Loucy (cell line): ENCODE results near the gene RXRA.

ENCODE experiments used
- H2AFZ ChIP-seq: fragments of 200-600 bp; sonication (generic); 2 replicates; pipeline ENCODE4 v1.6.0; 2016; ENCODE audit warnings: antibody characterized with exemption, mild to moderate bottlenecking, low read length, moderate library complexity
- H3F3A ChIP-seq: fragments of 200-600 bp; 2 replicates; pipeline ENCODE4 v1.6.0; 2016; ENCODE audit warnings: antibody characterized with exemption, low read depth, mild to moderate bottlenecking
- H3K27me3 ChIP-seq: fragments of 200-600 bp; sonication (generic); 2 replicates; pipeline ENCODE4 v1.6.1; 2014; ENCODE audit warnings: low read length, mild to moderate bottlenecking; ENCODE audit not compliant: insufficient read depth, poor library complexity, severe bottlenecking
- H3K36me3 ChIP-seq: fragments of 200-600 bp; sonication (generic); 2 replicates; pipeline ENCODE4 v1.6.1; 2016; ENCODE audit warnings: low read length; ENCODE audit not compliant: insufficient read depth
- H3K4me1 ChIP-seq: fragments of 200-600 bp; sonication (generic); 2 replicates; pipeline ENCODE4 v1.5.1; 2014; ENCODE audit warnings: low read length, mild to moderate bottlenecking; ENCODE audit not compliant: insufficient read depth, poor library complexity, severe bottlenecking
- H3K4me2 ChIP-seq: fragments of 200-600 bp; sonication (generic); 2 replicates; pipeline ENCODE4 v1.6.0; 2014; ENCODE audit warnings: antibody characterized with exemption, low read length, low read depth, mild to moderate bottlenecking; ENCODE audit not compliant: poor library complexity, severe bottlenecking
- H3K4me3 ChIP-seq: fragments of 200-600 bp; sonication (generic); 2 replicates; pipeline ENCODE4 v1.5.1; 2014; ENCODE audit warnings: low read length, mild to moderate bottlenecking, mixed read lengths; ENCODE audit not compliant: poor library complexity, severe bottlenecking
- H3K79me2 ChIP-seq: fragments of 200-600 bp; sonication (generic); 2 replicates; pipeline ENCODE4 v1.6.1; 2014; ENCODE audit warnings: low read length; ENCODE audit not compliant: insufficient read depth
- H3K9ac ChIP-seq: fragments of 200-600 bp; sonication (generic); 2 replicates; pipeline ENCODE4 v1.6.0; 2014; ENCODE audit warnings: mild to moderate bottlenecking, low read depth, low read length, moderate library complexity; ENCODE audit not compliant: poor library complexity, severe bottlenecking
- H3K9me2 ChIP-seq: fragments of 200-600 bp; sonication (generic); replicated peaks from 2 replicates; pipeline ENCODE4 v1.6.1; 2016; ENCODE audit warnings: low read depth, low read length, mixed read lengths
- H3K9me3 ChIP-seq: fragments of 200-600 bp; sonication (generic); 2 replicates; pipeline ENCODE4 v1.6.1; 2014; ENCODE audit warnings: mild to moderate bottlenecking, antibody characterized with exemption, low read length, low read depth; ENCODE audit not compliant: insufficient read depth
- H4K20me1 ChIP-seq: fragments of 200-600 bp; sonication (generic); 2 replicates; pipeline ENCODE4 v1.6.0; 2014; ENCODE audit warnings: antibody characterized with exemption, low read length, mild to moderate bottlenecking; ENCODE audit not compliant: insufficient read depth, poor library complexity, severe bottlenecking
- EZH2phosphoT487 ChIP-seq: fragments of 200-600 bp; IDR thresholded peaks from 2 replicates; pipeline ENCODE4 v1.6.1; 2018; ENCODE audit warnings: antibody characterized with exemption, mild to moderate bottlenecking, moderate library complexity, borderline replicate concordance
- TF ChIP-seq, protein P1 (sequence below): fragments of 200-600 bp; sonication (generic); conservative IDR thresholded peaks from 2 replicates; pipeline ENCODE4 v1.5.1; 2014; ENCODE audit warnings: mild to moderate bottlenecking, antibody characterized with exemption, low read length

Gene RXRA

DNA sequence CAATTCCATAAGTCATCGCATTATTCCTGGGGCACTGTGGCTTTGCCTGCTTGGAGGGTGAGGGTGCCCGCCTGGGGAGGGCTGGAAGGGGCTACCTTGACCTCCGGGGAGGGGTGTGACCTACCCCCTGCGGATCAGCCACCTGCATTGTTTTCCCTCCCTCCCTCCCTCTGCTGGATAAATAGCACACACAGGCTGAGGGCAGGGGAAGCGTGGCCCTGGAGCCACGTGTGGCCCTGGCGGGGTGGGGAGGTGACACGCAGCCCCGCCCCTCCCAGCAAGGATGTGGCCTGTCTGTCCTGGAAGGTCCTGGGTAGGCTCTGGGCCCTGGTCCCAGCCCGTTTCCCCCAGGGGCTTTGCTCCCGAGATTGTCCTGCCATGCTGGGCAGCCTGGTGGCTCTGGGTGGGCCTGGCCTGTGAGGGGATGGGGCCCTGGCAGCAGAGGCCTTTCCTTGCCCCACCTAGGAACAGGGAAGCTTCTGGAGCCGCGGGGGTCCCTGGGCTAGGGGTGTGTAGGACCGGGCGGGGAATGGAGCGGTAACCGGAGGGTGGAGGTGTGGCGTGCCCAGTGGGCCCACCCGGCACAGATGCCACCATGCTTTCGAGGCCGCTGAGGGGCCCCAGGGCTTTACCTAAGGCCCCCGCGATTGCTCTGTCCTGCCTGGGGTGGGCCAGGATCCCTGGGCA, 33.4 kb downstream of the RXRA start:
- H3K4me1 ChIP-seq: peaks cover 3% of the 10 kb centered on the region
- H3K79me2 ChIP-seq: peaks cover 36% of the 10 kb centered on the region
- H3K9me3 ChIP-seq: no peaks in the 10 kb centered on the region
- H3K9ac ChIP-seq: no peak overlapping the region
- TF ChIP-seq, protein P1, sequence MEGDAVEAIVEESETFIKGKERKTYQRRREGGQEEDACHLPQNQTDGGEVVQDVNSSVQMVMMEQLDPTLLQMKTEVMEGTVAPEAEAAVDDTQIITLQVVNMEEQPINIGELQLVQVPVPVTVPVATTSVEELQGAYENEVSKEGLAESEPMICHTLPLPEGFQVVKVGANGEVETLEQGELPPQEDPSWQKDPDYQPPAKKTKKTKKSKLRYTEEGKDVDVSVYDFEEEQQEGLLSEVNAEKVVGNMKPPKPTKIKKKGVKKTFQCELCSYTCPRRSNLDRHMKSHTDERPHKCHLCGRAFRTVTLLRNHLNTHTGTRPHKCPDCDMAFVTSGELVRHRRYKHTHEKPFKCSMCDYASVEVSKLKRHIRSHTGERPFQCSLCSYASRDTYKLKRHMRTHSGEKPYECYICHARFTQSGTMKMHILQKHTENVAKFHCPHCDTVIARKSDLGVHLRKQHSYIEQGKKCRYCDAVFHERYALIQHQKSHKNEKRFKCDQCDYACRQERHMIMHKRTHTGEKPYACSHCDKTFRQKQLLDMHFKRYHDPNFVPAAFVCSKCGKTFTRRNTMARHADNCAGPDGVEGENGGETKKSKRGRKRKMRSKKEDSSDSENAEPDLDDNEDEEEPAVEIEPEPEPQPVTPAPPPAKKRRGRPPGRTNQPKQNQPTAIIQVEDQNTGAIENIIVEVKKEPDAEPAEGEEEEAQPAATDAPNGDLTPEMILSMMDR: no peak
- TF ChIP-seq EZH2phosphoT487: no peak
- H3K4me2 ChIP-seq: no peak overlapping the region
- H4K20me1 ChIP-seq: peaks cover 8% of the 10 kb centered on the region
- H3K27me3 ChIP-seq: no peaks in the 10 kb centered on the region
- no peaks in the 10 kb centered on the region for H3K36me3 ChIP-seq
- no peak overlapping the region for H2AFZ ChIP-seq
- H3F3A ChIP-seq: no peaks in the 10 kb centered on the region
- H3K9me2 ChIP-seq: no peaks in the 10 kb centered on the region
- H3K4me3 ChIP-seq: no peak overlapping the region

DNA sequence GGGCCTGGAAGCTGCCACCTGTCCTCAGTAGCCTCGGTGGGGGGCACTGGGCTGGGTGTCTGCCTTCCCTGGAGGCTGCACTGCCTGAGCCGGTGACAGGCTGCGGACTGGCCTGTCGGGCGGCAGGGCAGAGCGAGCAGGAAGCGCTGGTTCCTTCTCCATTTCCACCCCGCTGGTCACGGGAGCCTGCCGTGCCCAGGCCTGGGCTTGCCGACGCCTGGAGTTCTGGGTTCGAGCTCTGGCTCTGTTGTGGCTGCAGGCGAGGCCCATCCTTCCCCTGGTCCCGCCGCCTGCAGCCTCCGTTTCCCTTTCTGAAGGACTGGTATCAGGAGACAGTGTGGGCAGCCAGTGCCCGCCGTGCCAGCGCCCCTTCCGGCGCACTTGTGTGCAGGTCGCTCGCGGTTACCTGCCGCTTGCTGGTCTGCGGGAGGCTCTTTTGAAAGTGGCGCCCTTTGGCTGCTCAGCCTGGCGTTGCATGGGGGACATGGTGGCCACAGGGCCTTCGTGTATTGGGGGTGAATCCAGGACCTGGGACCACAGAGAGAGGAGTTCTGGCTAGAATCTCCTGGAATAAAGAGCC, 34.0 kb downstream of the RXRA start:
- H3K4me1 ChIP-seq: peaks cover 6% of the 10 kb centered on the region
- H2AFZ ChIP-seq: no peak overlapping the region
- no peaks in the 10 kb centered on the region for H3K9me2 ChIP-seq
- peaks cover 11% of the 10 kb centered on the region for H4K20me1 ChIP-seq
- no peaks in the 10 kb centered on the region for H3K9me3 ChIP-seq
- H3K9ac ChIP-seq: no peak overlapping the region
- H3K36me3 ChIP-seq: no peaks in the 10 kb centered on the region
- peaks cover 38% of the 10 kb centered on the region for H3K79me2 ChIP-seq
- TF ChIP-seq, protein P1: no peak
- TF ChIP-seq EZH2phosphoT487: no peak
- no peak overlapping the region for H3K4me3 ChIP-seq
- no peaks in the 10 kb centered on the region for H3K27me3 ChIP-seq
- no peak overlapping the region for H3K4me2 ChIP-seq
- no peaks in the 10 kb centered on the region for H3F3A ChIP-seq

DNA sequence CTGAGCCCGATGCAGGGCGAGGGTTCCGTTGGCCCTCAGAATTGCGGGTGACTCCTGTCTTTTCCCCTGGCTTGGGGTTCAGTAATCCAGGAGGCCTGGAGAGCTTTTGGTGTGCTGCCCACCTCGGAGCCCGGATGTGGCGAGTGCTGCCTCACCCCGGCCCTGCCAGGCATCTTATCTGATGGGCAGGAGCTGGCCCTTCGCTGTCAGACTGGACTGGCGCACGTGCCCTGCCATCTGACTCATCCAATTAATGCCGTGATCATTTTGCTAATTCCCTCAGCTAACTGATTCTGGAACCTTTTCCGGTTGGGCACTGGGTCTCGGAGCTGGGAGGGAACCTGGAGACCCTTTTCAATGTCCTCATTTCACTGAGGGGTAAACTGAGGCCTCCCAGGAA, 34.6 kb downstream of the RXRA start:
- Histone ChIP-seq H4K20me1 (peaks cover 14% of the 10 kb centered on the region), H3K4me1 (peaks cover 12% of the 10 kb centered on the region), H3K79me2 (peaks cover 45% of the 10 kb centered on the region), H3F3A (no peaks in the 10 kb centered on the region), H2AFZ (no peak overlapping the region), H3K36me3 (no peaks in the 10 kb centered on the region), H3K4me2 (no peak overlapping the region), H3K9me3 (no peaks in the 10 kb centered on the region), H3K9me2 (no peaks in the 10 kb centered on the region), H3K27me3 (no peaks in the 10 kb centered on the region), H3K9ac (no peak overlapping the region), H3K4me3 (no peak overlapping the region)
- TF ChIP-seq EZH2phosphoT487: no peak
- TF ChIP-seq, protein P1: no peak
